Astrocyte of the cerebellum (primary cell): ENCODE measurements around the gene OR6C2.

Source experiments
- DNase-seq: peaks from one replicate; pipeline ENCODE4 v3.0.0-alpha.2; 2011; ENCODE audit warnings: low read depth
- H3K4me3 ChIP-seq: 2 replicates; pipeline ENCODE4 v1.5.1; 2011; ENCODE audit warnings: mild to moderate bottlenecking, low read depth, low read length, moderate library complexity
- in situ Hi-C: cut with HindIII; loops from 2 replicates; pipeline ENCODE4 v1.10.0; 2017; ENCODE audit warnings: low sequenced_read_pairs
- TF ChIP-seq, protein P1 (sequence below): IDR thresholded peaks from 2 replicates; pipeline ENCODE4 v1.5.1; 2012; ENCODE audit warnings: low read length, low read depth, moderate library complexity, mild to moderate bottlenecking; ENCODE audit errors: missing control alignments

Gene OR6C2

DNA sequence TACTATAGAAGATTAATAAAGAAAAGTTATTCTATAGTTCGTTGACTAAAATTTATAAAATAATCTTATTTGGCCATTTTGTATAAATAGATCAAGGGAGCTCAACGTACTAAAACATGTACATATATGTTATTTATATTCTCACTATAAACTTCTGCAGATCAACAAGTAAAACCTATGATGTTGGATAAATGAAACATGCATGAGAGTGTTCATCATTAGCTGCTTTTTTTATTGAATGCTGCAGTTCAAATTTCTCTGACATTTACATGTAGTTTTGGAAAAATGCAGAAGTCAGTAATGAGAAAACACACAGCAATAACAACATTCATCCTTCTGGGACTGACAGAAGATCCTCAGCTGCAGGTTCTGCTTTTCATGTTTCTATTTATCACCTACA lies 48.2 kb downstream of the OR6C2 start, which contains the start of gene OR6C68:
Gene OR6C68, plus strand, starts transcription at position 301 of the 400 bp plus-strand sequence. Its CDS starts 0 bp downstream, at position 301.
- DNase-seq: no peak
- TF ChIP-seq, protein P1, sequence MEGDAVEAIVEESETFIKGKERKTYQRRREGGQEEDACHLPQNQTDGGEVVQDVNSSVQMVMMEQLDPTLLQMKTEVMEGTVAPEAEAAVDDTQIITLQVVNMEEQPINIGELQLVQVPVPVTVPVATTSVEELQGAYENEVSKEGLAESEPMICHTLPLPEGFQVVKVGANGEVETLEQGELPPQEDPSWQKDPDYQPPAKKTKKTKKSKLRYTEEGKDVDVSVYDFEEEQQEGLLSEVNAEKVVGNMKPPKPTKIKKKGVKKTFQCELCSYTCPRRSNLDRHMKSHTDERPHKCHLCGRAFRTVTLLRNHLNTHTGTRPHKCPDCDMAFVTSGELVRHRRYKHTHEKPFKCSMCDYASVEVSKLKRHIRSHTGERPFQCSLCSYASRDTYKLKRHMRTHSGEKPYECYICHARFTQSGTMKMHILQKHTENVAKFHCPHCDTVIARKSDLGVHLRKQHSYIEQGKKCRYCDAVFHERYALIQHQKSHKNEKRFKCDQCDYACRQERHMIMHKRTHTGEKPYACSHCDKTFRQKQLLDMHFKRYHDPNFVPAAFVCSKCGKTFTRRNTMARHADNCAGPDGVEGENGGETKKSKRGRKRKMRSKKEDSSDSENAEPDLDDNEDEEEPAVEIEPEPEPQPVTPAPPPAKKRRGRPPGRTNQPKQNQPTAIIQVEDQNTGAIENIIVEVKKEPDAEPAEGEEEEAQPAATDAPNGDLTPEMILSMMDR: no peak
- in situ Hi-C loops: no loop called here

DNA sequence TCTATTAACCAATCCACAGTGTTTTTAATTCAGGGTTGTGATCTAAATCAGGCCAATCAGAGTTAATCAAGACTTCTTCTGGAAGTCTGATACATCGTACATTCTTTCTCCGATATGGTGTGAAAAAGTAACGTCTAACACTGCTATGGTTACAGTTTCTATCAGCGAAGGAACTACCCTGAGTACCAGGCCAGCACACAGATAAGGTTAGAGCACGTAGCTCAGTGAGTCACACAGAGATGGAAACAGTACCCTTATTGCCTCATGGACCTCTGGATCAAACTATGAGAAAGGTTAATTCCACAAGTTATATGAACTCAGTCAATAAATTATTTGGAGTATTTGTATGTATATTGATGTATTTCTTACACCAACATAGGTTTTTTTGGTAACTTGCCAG lies 51.6 kb downstream of the OR6C2 start:
- TF ChIP-seq, protein P1: no peak
- in situ Hi-C loops: no loop called here
- no peak overlapping the region for H3K4me3 ChIP-seq
- DNase-seq: no peak

More for the DNA sequence above, 48.2 kb downstream of the OR6C2 start, which contains the start of gene OR6C68:
- no peak within 1 kb of the TSS for H3K4me3 ChIP-seq

DNA sequence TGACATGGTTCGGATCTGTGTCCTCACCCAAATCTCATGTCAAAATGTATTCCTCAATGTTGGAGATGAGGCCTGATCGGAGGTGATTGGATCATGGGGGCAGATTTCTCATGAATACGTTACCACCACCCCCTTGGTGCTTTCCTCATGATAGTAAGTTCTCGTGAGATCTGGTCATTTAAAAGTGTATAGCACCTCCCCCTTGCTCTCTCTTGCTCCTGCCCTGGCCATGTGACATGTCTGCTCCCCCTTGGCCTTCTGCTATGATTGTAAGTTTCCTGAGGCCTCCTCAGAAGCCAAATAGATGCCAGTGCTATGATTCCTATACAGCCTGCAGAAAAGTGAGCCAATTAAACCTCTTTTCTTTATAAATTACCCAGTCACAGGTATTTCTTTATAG lies 55.4 kb downstream of the OR6C2 start:
- H3K4me3 ChIP-seq: no peak overlapping the region
- DNase-seq: no peak
- in situ Hi-C loops: no loop called here
- TF ChIP-seq, protein P1: no peak

DNA sequence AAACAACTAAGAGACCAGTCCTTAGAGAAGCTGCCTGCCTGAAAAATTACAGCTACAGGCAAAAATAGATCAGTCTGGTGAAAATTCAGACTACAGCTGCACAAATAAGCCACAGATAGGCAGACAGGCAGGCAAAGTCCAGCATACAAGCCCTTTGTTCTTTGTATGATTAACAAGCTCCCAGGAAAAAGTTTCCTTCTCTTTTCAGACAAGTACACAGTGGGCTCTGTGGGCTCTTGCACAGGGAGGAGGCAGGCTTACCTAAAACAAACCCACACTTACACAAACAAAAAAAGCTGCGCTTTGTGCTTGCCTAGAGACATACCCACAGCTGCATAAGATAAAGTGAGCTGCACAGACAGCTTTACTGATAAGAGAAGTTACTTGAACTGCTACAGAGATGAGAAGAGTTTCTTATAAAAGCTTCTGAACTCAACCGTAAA lies 56.0 kb downstream of the OR6C2 start:
- no peak for DNase-seq
- no peak overlapping the region for H3K4me3 ChIP-seq
- in situ Hi-C loops: no loop called here
- TF ChIP-seq, protein P1: no peak

DNA sequence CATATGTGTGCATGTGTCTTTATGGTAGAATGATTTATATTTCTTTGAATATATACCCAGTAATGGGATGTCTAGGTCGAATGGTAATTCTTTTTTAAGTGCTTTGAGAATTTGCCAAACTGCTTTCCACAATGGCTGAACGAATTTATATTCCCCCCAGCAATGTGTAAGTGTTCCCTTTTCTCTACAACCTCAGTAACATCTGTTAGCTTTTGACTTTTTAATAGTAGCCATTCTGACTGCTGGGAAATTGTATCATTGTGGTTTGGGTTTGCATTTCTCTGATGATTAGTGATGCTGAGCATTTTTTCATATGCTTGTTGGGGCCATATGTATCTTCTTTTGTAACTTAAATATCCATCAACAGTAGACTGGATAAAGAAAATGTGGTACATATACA lies 57.7 kb downstream of the OR6C2 start:
- in situ Hi-C loops: no loop called here
- no peak overlapping the region for H3K4me3 ChIP-seq
- no peak for DNase-seq
- TF ChIP-seq, protein P1: no peak
